Activated CD8-positive, alpha-beta memory T cell treated with anti-CD3 and anti-CD28 coated beads for 24 hours (primary cell): ENCODE data around the gene RPS6KL1.

Experiments used
- DNase-seq: peaks from one replicate; pipeline ENCODE4 v3.0.0-alpha.2; 2020

The RPS6KL1 gene

GRCh38 chr14:74881431-74882102 lies 41.5 kb downstream of the RPS6KL1 start, which contains the start of gene DLST:
Gene DLST (plus strand): TSS chr14:74881916. CDS start chr14:74881954, 38 bp downstream.
- DNase-seq, result peak; percentile 97

DNA sequence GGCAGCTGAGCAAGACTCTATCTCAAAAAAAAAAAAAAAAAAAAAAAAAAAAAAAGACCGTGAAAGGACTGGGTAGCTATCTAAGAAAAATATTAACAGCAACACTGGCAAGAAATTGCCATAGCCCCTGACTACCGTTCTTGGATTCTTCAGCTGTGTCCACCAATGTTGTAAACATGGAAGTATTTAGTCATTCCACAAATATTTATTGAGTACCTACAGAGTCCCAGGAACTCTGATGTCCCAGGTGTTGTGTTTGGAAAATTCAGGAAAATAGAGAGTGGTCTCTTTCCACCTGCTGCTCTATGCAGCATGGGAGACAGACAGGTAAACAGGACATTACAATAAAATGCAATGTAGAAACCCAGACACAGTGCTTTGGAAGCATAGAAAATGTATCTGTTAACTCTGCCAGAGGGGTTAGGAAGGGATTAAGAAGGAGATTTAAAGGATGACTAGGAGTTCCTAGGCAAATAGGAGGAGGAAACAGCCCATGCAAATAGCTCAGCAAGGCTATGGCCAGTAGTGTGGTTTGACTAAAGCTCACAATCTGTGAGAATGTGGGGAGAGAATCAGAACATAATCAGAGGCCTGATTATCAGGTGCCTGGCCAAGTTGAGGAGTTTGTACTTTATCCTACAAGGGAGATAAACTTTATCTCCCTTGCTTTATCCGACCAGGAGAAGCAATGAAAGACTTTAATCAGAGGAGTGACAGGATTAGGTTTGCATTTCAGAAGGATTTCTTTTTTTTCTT lies 43.5 kb downstream of the RPS6KL1 start:
- DNase-seq, result no peak

DNA sequence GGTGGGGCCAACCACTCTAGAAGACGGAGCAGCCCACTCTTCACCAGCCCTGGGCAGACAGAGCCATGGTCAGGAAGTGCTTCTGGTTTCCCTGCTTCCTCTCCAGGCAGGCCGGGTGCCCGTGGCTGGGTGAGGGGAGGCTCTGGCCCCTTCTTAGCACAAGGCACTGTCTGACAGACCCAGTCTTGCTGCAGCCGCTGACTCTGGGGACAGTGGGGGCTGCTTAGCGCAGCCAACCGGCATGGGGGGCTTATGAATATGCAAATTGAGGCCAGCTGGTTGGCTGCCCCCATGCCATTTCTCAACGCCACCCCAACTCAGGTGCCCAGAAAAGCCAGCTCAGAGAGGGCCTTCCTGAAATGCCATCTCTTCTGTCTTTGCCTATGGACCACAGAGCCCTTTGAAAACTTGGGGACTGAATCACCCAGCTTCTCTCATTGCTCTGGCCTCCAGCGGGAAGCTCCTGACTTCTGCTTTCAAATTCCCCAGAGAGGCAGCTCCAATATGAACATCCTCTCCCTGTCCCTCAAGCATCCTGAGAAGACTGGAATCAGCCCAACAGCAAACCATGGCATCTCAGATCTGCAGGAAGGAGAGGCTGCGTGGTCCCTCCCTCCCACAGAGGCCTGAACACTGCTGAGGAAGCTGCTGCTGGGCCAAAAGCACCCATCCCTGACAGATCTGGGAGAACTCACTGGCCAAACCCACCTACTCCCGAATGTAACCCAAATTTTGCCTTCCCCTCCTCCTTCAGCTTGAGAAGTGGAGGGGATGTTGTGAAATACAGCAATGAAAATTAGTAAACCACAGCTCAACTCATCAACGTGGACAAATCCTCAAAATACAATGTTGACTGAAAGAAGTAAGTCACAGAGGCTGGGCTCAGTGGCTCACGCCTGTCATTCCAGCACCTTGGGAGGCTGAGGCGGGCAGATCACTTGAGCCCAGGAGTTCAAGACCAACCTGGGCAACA lies 46.8 kb downstream of the RPS6KL1 start, which contains the start of gene PROX2:
PROX2 (minus strand) TSS at position 205 of the 973 bp plus-strand sequence. CDS start 12,311 bp downstream, outside the sequence.
- DNase-seq, result peak; percentile 74

- no peak for DNase-seq
Observed at GRCh38 chr14:74875204-74875603, 47.9 kb downstream of the RPS6KL1 start.

GRCh38 chr14:74871819-74872218 lies 51.2 kb downstream of the RPS6KL1 start:
- DNase-seq, result no peak

GRCh38 chr14:74868739-74869138 lies 54.3 kb downstream of the RPS6KL1 start:
- no peak for DNase-seq

- peak; percentile 77 for DNase-seq
Observed at GRCh38 chr14:74867673-74868072, 55.4 kb downstream of the RPS6KL1 start.

DNA sequence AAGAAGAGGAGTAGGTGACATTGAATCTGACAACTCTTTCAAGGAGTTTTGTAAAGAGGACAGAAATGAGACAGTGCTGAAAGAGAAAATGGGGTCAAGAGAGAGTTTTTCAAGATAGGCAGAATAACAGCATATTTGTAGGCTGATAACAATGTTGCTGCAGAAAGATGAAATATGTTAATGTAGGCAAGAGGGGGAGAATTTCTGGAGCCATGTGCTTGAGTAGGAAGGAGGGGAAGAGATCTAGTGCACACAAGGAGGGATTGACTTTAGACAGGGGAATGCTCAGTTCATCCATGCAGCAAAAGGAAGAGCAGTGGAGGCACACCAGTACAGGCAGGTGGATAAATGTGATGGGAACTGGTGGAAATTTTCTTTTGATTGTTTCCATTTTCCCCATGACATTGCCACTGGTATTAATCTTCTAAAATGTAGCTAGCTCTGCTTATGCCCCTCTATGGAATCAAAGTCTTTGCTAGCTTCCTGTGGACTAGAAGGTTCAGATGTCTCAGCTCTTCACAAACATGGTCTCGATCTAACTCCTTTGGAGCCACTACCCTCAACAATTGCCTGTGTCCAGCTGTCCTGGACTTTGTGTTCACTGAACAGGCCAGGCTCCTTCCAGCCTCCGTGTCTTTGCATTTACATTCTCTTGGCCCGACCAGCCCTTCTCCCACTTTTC lies 56.2 kb downstream of the RPS6KL1 start:
- DNase-seq, result peak; percentile 41

DNA sequence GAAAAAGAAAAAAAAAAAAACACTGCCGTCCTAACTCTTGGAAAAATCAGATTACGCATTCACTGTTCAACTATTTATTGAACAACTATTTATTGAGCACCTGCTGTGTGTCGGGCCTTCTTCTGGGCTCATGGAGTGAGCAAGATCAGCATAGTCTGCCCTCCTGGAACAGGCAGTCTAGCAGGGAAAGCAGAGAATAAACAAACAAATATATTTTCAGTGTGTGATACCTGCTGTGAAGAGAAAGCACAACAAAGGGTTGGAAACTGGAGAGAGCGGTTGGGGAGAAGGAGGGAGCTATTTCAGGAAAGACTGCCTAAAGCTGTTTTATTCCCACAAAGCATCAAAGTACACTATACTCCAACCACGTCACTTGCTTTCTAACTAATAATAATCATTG lies 57.9 kb downstream of the RPS6KL1 start:
- no peak for DNase-seq

DNA sequence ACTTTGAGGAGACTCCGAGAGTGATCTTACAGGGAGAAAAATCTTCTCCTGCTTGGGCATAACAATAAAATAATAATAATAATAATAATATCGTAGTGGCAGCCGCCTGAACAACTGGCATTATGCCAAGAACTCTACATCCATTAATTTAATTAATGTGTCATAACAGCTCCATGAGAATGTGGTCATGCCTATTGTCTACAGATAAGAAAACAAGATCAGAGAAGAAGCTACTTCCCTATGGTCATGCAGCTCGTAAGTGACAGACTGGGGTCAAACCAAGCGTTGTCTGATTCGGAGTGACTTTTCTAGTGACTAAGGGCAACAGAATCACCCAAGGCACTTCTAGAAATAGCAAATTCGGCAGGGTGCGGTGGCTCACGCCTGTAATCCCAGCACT lies 58.9 kb downstream of the RPS6KL1 start:
- DNase-seq, result no peak

DNA sequence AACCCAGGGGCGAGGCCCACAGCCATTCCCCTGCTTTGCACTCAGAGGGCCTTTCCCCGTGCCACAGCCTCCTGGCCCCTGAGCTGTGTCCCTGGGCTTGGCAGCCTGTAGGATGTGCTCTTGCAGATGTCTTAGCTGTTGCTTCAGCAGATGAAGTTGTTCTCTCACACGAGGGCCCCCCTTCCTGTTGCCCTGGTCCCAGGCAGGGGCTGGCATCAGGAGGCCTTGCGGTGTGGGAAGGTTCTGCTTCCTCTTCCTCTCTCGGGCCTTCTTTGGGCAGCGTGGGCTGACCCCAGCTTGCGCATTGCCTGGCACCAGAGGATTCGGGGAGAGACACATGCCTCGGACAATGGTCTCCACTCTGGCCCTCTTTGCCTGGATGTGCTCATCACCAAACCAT lies 59.8 kb downstream of the RPS6KL1 start:
- DNase-seq, result no peak

DNA sequence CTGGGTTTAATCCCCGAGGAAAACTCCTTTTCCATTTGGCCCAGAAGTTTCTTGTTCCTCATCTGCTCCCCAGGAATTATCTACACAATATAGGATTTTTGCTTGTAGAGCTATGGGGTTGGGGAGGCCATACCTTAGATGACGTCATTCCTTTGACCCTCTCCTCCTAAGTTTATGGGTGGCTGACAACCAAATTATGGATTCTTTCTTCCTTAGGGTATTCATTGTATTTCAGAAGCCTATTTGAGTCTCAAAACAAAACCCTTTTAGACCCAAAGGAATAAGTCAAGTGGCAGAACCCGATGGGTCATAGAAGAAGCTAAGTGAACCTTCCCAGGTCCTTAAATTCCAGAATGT lies 61.3 kb downstream of the RPS6KL1 start:
- DNase-seq, result no peak

DNA sequence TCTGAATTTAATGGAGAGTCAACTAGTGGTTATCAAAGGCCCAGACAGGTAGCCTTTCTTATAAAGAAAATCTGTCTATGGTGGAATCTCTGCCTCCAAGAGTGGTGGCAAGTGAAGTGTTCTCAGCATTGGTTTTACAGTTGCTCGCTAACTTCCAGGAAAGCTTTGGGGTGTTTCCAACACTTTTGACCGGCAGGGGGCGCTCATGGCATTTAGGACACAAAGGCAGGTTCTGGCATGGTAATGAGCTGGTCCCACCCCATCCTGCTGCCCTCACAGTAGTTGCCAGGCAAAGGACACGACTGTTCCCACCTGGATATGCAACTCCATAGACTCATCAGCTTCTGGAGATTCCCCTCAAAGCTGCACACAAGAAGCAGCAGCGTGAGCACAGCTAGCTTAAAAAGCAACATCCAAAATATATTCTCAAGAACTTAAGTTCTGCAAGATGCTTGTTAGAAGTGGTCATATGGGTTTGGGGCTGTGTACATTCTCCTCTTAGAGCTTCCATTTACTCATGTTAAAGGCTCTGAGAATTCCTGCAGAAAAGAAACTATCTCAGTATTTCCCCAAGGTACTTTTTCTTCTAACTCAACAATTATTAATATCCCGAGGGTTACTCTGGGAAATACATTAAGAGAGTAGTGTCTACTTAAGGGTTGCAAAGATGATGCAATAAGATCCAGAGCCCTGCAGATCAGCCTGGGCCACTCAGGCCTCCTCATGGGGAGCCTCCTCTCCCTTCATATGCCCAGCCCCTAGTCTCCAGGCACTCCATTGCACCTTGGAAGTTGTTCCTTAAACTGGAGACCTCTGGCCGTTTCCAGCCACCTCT lies 61.9 kb downstream of the RPS6KL1 start:
- DNase-seq, result peak; percentile 99

DNA sequence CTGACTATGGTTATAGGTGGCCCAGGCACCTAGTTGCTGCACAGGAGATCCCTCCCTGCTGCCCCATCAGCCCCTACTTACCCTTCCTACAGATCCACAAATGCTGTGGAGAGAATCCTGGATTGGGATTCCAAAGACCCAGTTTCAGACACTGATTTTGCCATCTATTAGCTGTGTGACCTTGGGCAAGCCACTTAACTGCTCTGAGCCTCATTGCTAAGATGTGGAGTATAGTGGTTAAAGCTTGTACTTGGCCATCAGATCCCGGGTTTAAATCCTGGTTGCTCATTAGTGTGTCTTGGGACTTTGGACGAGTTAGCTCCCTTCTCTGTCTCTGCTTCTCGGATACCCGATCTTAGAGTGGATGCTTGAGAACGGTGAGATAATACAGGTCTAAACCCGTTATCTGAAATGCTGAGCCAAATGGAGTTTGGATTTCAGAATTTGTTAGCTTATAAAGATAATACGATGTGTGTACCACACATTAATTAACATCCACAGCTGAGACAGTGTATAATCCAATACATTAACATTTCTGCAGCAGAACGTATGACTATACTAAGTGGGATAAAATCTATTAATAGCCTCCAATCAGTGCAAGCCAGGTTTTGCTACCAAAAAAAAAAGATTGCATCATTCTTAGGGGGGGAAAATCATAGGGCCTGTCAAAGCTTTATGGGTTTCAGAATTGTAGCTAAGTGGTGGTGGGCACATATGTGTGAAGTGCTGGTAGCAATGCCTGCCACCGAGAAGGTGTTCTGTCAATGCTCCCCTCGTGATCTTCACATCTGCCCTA lies 63.1 kb downstream of the RPS6KL1 start:
- DNase-seq, result no peak

DNA sequence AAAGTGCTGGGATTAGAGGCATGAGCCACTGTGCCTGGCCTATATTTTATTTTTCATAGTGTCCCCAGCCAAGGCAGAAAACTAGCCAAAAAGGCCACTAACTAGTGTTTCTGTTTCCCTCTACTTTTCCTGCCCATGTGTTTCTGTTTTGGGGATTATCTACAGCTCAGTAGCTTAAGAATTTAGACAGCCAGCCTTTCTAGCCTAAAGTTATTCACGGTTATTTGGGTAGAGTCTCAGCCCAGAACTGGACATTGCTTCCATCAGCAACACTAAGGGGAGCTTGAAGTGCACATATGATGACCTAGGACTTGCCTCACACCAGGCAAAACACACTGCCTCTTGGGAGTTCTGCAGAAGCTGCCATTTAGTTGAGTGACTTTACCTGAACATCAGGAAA lies 65.0 kb downstream of the RPS6KL1 start:
- DNase-seq, result no peak

- no peak for DNase-seq
Observed at GRCh38 chr14:74856366-74856765, 66.7 kb downstream of the RPS6KL1 start.

DNA sequence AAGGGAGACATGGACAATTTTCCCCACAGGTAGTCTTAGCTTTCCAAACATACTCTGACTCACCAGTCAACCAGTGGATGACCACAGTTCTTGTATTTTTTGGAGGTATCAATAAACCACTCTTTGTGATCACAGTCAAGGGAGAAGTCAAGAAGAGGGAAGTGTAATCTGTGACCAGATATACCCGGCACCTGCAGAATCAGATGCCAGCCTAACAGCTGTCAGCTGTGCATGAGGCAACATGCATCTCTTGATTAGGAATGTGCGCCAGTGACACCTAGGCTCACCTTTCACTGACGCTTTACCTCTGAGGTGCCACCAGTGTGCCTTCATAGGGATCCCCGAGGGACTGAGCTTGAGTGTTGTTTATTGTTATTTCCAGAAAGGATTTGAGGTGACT lies 67.1 kb downstream of the RPS6KL1 start:
- no peak for DNase-seq

- no peak for DNase-seq
Observed at GRCh38 chr14:74855021-74855420, 68.0 kb downstream of the RPS6KL1 start.
